Measurements from ENCODE around the gene FBLN5. TPM values are rescaled to one million over a fixed set of nuclear protein-coding genes. Genes with fewer than 3 reads are reported as not detected.

Gene FBLN5
- total and polyA plus RNA-seq, 9 of the 15 experiments (the other 6 are each of a cell fraction or from before 2014, with no cell fraction given): 0.11 to 0.22 TPM; not detected in 7

GRCh38 chr14:91872517-91873470 is 74.7 kb downstream of the FBLN5 start:
- intact Hi-C loops (cut with micrococcal nuclease): no loop called here
- Histone ChIP-seq H3K36me3 (ENCODE audit: control insufficient read depth, insufficient read depth, low read length) (no peaks in the 10 kb centered on the region), H3K4me1 (replicated peaks in 1 of 2; ENCODE audit: control insufficient read depth in 2 of 2, insufficient read depth in 2 of 2, low read length in 2 of 2) (no peaks in the 10 kb centered on the region; a peak in 1 of 5 replicates), H2AFZ (ENCODE audit: low read depth, low read length) (no peak overlapping the region), H3K9ac (ENCODE audit: insufficient read depth in 1 of 2, low read depth in 2 of 2, low read length in 2 of 2) (no peak overlapping the region), H3K4me2 (ENCODE audit: insufficient read depth, low read length) (no peak overlapping the region), H3K4me3 (no peak overlapping the region), H4K20me1 (replicated peaks; ENCODE audit: control insufficient read depth, insufficient read depth, low read length) (no peaks in the 10 kb centered on the region; the same call in 1 of the 2 replicates), H3K9me1 (ENCODE audit: control insufficient read depth, insufficient read depth, low read length) (no peaks in the 10 kb centered on the region), H3K27me3 (ENCODE audit: control insufficient read depth in 2 of 2, insufficient read depth in 2 of 2, low read length in 2 of 2) (peaks cover 0 to 30% of the 10 kb centered on the region in 2 experiments; a peak in 2 of 5 replicates), H3K9me3 (replicated peaks; ENCODE audit: control insufficient read depth, insufficient read depth, low read depth, low read length) (no peaks in the 10 kb centered on the region), H3K79me2 (ENCODE audit: control insufficient read depth, insufficient read depth, low read length) (no peaks in the 10 kb centered on the region), H3K27ac (ENCODE audit: extremely low read depth, low read depth, low read length) (no peak overlapping the region)
- CTCF ChIA-PET (ENCODE audit: low intra/inter-chr PET ratio): no interaction called here
- BruUV-seq (replicated peaks): no TSS peak
- ATAC-seq (no peak), DNase-seq (ENCODE audit: extremely low read depth in 1 of 4, low spot score in 3 of 4) (no peak), FAIRE-seq (no peak)
- 4% methylated on average over 13 of the region's 15 CpGs for WGBS (ENCODE audit: insufficient coverage, low coverage, missing lambda C conversion rate)
- in situ Hi-C loops (cut with MboI): no loop called here
- POLR2A ChIA-PET: no interaction called here
- no peak for TF ChIP-seq ZKSCAN1 (IDR thresholded peaks at IDR 0.05; ENCODE audit: low read depth, low read length)
- TF ChIP-seq RFX5 (IDR thresholded peaks at IDR 0.05; ENCODE audit: low read depth, low read length): no peak
- TF ChIP-seq PPARD (CRISPR knock-in tag; IDR thresholded peaks at IDR 0.05): no peak
- TF ChIP-seq ZNF586 (CRISPR knock-in tag; conservative IDR thresholded peaks at IDR 0.05): no peak
- no peak for TF ChIP-seq RBFOX2 (IDR thresholded peaks at IDR 0.05; ENCODE audit: low read depth, low read length)
- TF ChIP-seq TCF7L2 (IDR thresholded peaks at IDR 0.05; ENCODE audit: low read depth, low read length): no peak
- no peak for TF ChIP-seq IFI16 (CRISPR knock-in tag; IDR thresholded peaks at IDR 0.05)
- no peak for TF ChIP-seq ZFX (CRISPR knock-in tag; IDR thresholded peaks at IDR 0.05)
- TF ChIP-seq BRCA1 (IDR thresholded peaks at IDR 0.05): no peak
- no peak for TF ChIP-seq BRCA1 (CRISPR knock-in tag; IDR thresholded peaks at IDR 0.05)

Data from K562 (cell line).